NCI-H1694 (cell line): ENCODE measurements around the gene NINJ1.

Experiments used
- DNase-seq: peaks from one replicate; lab custom pipeline; 2025; lab: John Stamatoyannopoulos, UW

NINJ1 gene

GRCh38 chr9:93134015-93134739 lies at the start of gene NINJ1:
Gene NINJ1 (minus strand): TSS chr9:93134251. CDS start chr9:93134217, 34 bp downstream.
- no peak for DNase-seq

GRCh38 chr9:93183131-93183662 lies 49.1 kb upstream of the NINJ1 start:
- no peak for DNase-seq

- DNase-seq: no peak
Measured at GRCh38 chr9:93182572-93182971, 48.5 kb upstream of the NINJ1 start.

- DNase-seq: no peak
Measured at GRCh38 chr9:93181672-93182435, 47.8 kb upstream of the NINJ1 start.

GRCh38 chr9:93180938-93181337 lies 46.9 kb upstream of the NINJ1 start:
- DNase-seq: no peak

- no peak for DNase-seq
Measured at GRCh38 chr9:93178851-93179786, 45.1 kb upstream of the NINJ1 start.

GRCh38 chr9:93177676-93178075 lies 43.6 kb upstream of the NINJ1 start:
- no peak for DNase-seq

- no peak for DNase-seq
Measured at GRCh38 chr9:93174976-93175375, 40.9 kb upstream of the NINJ1 start.

GRCh38 chr9:93173365-93174051 lies 39.5 kb upstream of the NINJ1 start:
- DNase-seq: no peak

- DNase-seq: no peak
Measured at GRCh38 chr9:93172666-93173364, 38.8 kb upstream of the NINJ1 start.

- no peak for DNase-seq
Measured at GRCh38 chr9:93171261-93171990, 37.4 kb upstream of the NINJ1 start.

GRCh38 chr9:93170571-93170970 lies 36.5 kb upstream of the NINJ1 start:
- no peak for DNase-seq

- DNase-seq: no peak
Measured at GRCh38 chr9:93169444-93169843, 35.4 kb upstream of the NINJ1 start.

- DNase-seq: no peak
Measured at GRCh38 chr9:93168581-93168980, 34.5 kb upstream of the NINJ1 start.

GRCh38 chr9:93167838-93168237 lies 33.8 kb upstream of the NINJ1 start:
- DNase-seq: no peak

GRCh38 chr9:93167185-93167584 lies 33.1 kb upstream of the NINJ1 start:
- no peak for DNase-seq

GRCh38 chr9:93166699-93167098 lies 32.6 kb upstream of the NINJ1 start:
- no peak for DNase-seq

- DNase-seq: no peak
Measured at GRCh38 chr9:93164085-93164484, 30.0 kb upstream of the NINJ1 start.

- DNase-seq: no peak
Measured at GRCh38 chr9:93161786-93162562, 27.9 kb upstream of the NINJ1 start.
